Measurements from ENCODE around the gene ACTG1.

DNA sequence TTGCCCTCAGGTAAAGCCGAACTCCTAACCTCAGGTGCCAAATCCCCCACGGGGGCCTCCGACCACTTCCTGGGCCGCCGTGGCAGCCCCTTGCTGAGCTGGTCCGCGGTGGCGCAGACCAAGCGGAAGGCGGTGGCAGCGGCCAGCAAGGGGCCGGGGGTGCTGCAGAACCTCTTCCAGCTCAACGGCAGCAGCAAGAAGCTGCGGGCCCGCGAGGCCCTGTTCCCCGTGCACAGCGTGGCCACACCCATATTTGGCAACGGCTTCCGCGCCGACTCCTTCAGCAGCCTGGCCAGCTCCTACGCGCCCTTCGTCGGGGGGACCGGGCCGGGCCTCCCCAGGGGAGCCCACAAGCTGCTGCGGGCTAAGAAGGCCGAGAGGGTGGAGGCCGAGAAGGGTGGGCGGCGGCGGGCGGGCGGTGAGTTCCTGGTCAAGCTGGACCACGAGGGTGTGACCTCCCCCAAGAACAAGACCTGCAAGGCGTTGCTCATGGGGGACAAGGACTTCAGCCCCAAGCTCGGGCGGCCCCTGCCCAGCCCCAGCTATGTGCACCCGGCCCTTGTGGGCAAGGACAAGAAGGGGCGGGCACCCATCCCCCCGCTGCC lies 51.6 kb downstream of the ACTG1 start:
- TF ChIP-seq, protein P1, sequence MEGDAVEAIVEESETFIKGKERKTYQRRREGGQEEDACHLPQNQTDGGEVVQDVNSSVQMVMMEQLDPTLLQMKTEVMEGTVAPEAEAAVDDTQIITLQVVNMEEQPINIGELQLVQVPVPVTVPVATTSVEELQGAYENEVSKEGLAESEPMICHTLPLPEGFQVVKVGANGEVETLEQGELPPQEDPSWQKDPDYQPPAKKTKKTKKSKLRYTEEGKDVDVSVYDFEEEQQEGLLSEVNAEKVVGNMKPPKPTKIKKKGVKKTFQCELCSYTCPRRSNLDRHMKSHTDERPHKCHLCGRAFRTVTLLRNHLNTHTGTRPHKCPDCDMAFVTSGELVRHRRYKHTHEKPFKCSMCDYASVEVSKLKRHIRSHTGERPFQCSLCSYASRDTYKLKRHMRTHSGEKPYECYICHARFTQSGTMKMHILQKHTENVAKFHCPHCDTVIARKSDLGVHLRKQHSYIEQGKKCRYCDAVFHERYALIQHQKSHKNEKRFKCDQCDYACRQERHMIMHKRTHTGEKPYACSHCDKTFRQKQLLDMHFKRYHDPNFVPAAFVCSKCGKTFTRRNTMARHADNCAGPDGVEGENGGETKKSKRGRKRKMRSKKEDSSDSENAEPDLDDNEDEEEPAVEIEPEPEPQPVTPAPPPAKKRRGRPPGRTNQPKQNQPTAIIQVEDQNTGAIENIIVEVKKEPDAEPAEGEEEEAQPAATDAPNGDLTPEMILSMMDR (IDR thresholded peaks at IDR 0.05), result no peak
- TF ChIP-seq EZH2phosphoT487 (IDR thresholded peaks at IDR 0.05) (no peak), EZH2 (IDR thresholded peaks at IDR 0.05) (no peak)
